Ramos (cell line): Measurements from ENCODE around the gene WDR93.

Source experiments
- in situ Hi-C: fragments of 300-500 bp; cut with MboI; formaldehyde crosslinking; loops from one replicate; pipeline ENCODE4 v1.14.3; 2022; ENCODE audit warnings: low sequenced_read_pairs; ENCODE audit not compliant: unreplicated experiment

Gene WDR93

DNA sequence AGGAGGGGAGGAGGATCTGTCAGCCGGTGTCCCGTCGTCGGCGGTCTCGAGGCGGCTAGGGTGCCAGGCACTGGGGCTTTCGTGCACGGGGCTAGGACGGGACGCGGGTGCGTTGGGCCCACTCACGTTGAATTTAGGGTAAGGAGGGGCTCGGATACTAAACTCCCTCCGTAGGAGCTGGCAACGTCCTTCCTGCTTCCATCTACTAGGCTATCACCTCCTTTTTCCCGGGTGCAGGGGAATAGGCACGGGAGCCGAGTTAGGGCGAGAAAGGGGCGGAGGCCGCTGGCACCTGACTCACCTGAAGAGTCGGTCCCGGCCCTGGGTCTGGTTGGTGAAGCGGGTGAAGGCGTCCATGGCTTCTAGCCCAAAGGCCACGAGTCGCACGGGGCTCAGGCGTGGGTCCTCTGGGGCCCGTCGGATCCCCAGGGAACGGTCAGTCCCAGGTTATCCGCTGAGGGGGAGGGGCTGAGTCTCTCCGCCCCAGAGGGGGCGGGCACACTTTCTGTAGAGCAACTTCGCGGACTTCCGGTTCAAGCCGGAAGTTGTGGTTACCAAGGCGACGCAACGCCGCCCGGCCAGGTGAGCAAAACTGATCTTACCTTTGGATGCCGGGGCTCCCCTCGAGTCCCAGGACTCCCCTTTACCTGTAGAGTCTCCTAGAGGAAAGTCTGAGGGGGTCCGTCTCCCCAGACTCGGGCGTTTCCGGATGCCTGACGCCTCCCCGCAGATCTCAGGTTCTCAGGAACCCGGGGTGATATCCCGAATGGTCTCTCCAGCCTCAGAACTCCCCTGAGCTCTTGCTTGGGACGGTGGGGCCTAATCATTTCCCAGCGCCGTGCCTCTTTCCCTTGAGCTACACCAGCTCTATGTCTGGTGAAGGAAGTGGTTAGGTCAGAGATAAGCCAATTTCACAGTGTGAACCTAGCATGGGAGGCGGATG lies at the start of gene WDR93, which contains the start of gene PEX11A:
TSS of gene WDR93 (plus strand) at position 536 of the 943 bp plus-strand sequence. CDS start 10,936 bp downstream, outside the sequence.
TSS of gene PEX11A (minus strand) at position 479 of the 943 bp plus-strand sequence. CDS start at position 357, 122 bp downstream.
- in situ Hi-C loops = no loop called here

GRCh38 chr15:89641053-89641452 lies 49.6 kb upstream of the WDR93 start:
- in situ Hi-C loops = no loop called here

- in situ Hi-C loops = no loop called here
These were observed 48.5 kb upstream of the WDR93 start for GRCh38 chr15:89642106-89642505.

GRCh38 chr15:89645680-89646079 lies 44.9 kb upstream of the WDR93 start:
- in situ Hi-C loops = no loop called here

DNA sequence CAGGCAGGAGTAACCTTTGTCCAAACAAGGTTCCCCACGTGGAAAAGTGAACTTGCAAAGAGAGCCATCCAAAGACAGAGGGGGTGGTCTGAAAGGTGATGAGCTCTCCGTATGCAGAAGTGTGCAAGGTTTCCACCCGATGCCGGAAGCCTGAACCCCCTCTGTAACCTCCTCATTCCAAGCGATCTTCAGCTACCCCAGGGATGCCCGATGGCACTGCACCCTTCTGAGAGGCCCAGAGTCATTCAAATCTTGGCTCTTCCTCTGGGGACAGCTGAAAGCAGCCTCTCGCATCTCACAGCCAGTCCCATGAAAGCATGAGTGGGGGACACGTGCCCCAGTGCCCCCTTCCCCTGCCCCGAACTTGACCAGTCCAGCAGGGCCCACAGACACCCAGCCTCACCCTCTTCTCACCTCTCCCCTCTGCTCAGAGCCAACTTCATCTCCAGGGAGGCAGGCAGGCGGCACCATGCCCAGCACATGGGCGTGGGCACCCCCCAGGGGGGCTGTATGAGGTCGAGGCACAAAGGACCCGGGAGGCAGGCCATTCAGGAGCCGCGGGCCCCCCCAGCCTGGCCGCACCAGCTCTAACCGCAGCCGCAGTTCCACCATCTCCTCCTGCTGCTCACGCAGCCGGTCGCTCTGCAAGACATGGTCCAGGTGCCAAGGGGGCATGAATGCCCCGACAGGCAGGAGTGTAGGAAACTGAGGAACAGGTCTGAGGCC lies 44.0 kb upstream of the WDR93 start:
- in situ Hi-C loops = no loop called here

GRCh38 chr15:89647191-89647851 lies 43.3 kb upstream of the WDR93 start:
- in situ Hi-C loops = no loop called here

DNA sequence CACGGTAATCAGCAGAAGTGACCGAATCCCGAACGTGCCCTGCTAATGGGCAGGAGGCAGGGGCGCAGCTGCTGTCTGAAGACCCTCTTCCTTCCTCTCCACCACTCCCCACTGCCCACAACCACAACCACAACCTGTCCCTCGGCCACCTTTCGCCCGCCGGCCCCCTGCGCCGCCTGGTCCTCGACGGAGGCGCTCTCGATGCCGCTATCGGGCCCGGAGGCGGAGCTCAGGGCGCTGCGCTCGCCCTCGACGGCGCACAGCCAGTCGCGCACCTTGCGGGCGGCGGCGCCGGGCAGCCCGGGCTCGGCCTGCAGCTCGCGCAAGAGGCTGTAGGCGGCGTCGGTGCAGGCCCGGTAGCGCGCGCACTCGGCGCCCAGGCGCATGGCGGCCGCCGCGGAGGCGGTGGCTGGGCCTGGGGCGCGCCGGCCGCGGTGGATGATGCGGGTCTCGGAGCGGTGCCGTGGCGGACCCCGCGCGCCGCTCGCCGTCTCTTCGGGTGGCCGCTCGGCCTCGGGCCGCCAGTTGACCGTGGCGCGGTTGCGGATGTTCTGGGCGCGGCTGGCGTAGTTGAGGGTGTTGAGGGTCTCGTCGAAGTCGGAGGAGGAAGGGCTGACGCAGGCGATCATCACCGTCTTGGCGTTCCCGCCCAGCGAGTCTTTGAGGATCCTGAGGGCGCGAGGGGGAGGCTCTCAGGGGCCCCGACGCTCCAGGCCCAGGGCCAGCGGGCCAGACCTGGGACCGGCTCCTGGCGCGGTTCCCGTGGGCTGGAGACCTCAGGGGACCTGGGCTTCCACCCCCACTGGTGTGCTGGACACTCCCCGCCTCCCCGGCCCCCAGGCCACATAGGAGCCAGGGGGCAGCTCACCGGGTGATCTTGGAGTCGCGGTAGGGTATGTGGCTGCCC lies 42.3 kb upstream of the WDR93 start:
- in situ Hi-C loops = no loop called here

GRCh38 chr15:89649013-89649625 lies 41.5 kb upstream of the WDR93 start:
- in situ Hi-C loops = no loop called here

GRCh38 chr15:89649716-89650115 lies 40.9 kb upstream of the WDR93 start:
- in situ Hi-C loops = no loop called here

GRCh38 chr15:89652131-89652530 lies 38.5 kb upstream of the WDR93 start:
- in situ Hi-C loops = no loop called here

DNA sequence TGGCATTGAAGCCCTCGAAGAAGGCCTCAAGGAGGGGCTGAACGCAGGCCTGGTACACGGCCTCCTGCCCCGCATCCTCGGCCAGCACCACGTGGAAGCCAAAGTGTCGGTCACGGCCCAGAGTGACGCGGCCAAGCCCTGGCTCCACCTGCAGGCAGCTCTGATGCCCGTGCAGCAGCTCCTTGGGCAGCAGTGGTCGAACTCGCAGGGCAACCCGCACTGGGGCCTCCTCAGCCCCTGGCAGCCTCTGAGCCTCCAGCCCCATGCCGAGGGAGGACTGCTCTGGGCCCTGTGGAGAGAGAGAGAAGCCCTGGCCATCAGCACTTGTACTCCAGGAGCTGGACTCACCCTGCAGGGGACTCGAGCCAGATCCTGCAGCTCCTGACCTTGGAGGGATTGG lies 37.9 kb upstream of the WDR93 start:
- in situ Hi-C loops = no loop called here

DNA sequence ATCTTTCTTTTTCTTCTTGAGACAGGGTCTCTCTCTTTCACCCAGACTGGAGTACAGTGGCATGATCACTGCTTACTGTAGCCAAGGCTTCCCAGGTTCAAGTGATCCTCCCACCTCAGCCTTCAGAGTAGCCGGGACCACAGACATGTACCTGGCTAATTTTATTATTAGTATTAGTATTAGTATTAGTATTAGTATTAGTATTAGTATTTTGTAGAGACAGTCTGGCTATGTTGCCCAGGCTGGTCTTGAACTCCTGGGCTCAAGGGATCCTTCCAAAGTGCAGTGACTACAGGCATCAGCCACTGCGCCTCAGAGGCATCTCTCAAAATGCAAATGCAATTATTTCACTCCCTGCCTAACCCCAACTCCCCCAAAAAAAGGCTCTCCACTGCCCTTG lies 37.0 kb upstream of the WDR93 start:
- in situ Hi-C loops = no loop called here

GRCh38 chr15:89654301-89654761 lies 36.3 kb upstream of the WDR93 start:
- in situ Hi-C loops = no loop called here

GRCh38 chr15:89654847-89655805 lies 35.5 kb upstream of the WDR93 start, which contains the start of gene KIF7:
Gene KIF7 (minus strand): TSS chr15:89655467. CDS start chr15:89652930, 2,537 bp downstream.
- in situ Hi-C loops = no loop called here

- in situ Hi-C loops = no loop called here
These were observed 34.3 kb upstream of the WDR93 start for GRCh38 chr15:89656116-89656815.

DNA sequence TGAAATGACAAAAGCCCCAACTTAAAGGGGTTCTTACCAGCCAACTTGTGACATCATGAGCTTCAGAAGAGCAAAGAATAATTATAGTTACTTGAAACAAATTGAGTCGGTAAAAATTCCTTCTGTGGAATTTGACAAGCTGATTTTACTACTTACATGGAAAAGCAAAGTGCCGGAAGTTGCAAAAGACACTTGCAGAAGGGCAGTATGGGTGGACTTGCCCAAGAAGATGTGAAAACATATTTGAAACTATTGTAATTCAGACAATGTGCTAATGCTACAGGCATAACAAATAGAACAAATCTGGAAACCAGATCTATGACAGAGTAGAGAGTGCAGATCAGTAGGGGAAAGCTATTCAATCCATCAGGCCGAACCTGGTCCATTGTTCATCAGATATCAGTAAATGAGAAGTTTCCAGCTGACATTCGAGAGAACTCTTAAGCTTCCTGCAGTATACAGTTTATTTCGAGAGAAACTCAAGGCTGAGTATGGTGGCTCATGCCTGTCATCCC lies 32.9 kb upstream of the WDR93 start:
- in situ Hi-C loops = no loop called here

DNA sequence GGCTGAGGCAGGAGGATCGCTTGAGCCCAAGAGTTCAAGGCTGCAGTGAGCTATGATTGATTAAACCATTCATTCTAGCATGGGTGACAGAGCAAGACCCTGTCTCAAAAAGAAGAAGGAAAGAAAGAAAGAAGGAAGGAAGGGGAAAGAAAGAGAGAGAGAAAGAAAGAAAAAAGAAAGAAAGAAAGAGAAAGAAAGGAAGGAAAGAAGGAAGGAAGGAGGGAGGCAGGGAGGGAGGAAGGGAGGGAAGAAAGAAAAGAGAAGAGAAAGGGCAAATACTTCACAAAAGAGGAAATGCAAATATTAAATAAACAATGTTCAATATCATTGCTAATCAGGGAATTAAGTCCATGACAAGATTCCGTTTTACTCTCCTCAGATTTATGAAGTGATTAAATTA lies 31.3 kb upstream of the WDR93 start:
- in situ Hi-C loops = no loop called here
